ENCODE measurements around the gene WDR41.
"Not testable (repeated sequence)": the region's sequence is repeated elsewhere in the genome, so short reads cannot be mapped to it uniquely, and the experiment has no call there.

WDR41 gene

GRCh38 chr5:77400645-77401044, 91.5 kb downstream of the WDR41 start:
- DNase-seq: no peak

GRCh38 chr5:77398896-77399295, 93.2 kb downstream of the WDR41 start:
- DNase-seq: no peak

- DNase-seq: no peak
Observed at GRCh38 chr5:77398458-77398857, 93.7 kb downstream of the WDR41 start.

GRCh38 chr5:77397686-77398292, 94.3 kb downstream of the WDR41 start:
- no peak for DNase-seq

- DNase-seq: no peak
Observed at GRCh38 chr5:77396017-77396416, 96.1 kb downstream of the WDR41 start.

GRCh38 chr5:77394064-77394715, 97.9 kb downstream of the WDR41 start:
- DNase-seq: no peak

GRCh38 chr5:77391240-77391765, 100.8 kb downstream of the WDR41 start:
- DNase-seq: no peak

- no peak for DNase-seq
Observed at GRCh38 chr5:77390795-77391194, 101.3 kb downstream of the WDR41 start.

GRCh38 chr5:77390221-77390620, 101.9 kb downstream of the WDR41 start:
- no peak for DNase-seq

GRCh38 chr5:77389746-77390145, 102.4 kb downstream of the WDR41 start:
- no peak for DNase-seq

- not testable (repeated sequence) for DNase-seq
Observed at GRCh38 chr5:77386340-77386739, 105.8 kb downstream of the WDR41 start.

- DNase-seq: not testable (repeated sequence)
Observed at GRCh38 chr5:77383336-77383735, 108.8 kb downstream of the WDR41 start.
